H4 (cell line): Measurements from ENCODE around the gene CCL13. TPM values are rescaled to one million over a fixed set of nuclear protein-coding genes. Genes with fewer than 3 reads are reported as not detected.

ENCODE experiments used
- DNase-seq: peaks from one replicate; pipeline ENCODE4 v3.0.0-alpha.2; 2015; ENCODE audit warnings: low spot score
- total RNA-seq: library from RNA; depleted of rRNA; stranded (reverse); fragments of >200 nt; shearing (Covaris generic); gene quantifications from 2 replicates; pipeline ENCODE4 v1.2.3, GENCODE V29; 2014

Gene CCL13
- total RNA-seq, 1 experiment from 2014 or later, result not detected

DNA sequence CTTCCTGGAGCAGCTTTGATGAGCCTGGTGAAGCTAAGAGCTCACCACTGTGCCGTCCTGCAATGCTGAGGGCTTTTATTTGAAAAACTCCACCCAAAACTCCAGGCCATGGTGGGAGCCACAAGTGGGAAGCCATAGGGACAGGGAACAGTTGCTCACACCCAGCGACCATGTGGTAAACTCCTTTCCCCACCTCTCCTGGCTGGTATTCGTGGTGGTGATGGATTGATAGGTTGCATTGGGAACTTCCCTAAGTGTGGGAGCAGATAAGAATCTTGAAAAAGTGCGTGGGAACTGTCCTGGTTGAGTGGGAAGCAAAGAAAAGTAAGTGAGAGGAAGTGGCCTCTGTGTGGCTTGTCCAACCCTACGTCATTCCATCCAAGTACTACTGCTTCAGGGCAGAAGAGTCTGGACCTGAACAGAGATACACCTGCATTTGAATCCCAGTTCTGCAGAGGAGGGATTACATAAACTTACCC is 6.9 kb downstream of the CCL13 start, which contains the start of gene CCL1:
TSS of gene CCL1 (minus strand) at position 51 of the 479 bp plus-strand sequence. CDS start 72 bp downstream, outside the sequence.
- no peak for DNase-seq

DNA sequence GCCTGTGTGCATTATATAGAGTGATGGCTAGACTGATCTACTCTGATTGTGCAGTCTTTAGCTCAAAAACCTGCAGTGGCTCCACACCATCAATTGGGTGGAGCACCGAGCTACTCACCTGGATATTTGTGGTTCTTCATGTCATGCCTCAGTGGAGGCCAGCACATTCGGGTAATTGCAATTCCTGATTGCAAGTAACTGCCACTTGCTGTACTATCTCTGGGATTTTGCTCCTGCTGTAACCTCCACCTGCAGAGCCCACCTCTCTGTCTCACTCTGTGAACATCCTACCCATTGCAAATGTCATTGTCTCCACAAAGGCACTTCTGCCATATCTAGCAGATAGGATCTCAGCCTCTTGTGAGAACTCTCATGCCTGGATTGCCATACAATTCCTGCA is 8.5 kb downstream of the CCL13 start:
- no peak for DNase-seq

DNA sequence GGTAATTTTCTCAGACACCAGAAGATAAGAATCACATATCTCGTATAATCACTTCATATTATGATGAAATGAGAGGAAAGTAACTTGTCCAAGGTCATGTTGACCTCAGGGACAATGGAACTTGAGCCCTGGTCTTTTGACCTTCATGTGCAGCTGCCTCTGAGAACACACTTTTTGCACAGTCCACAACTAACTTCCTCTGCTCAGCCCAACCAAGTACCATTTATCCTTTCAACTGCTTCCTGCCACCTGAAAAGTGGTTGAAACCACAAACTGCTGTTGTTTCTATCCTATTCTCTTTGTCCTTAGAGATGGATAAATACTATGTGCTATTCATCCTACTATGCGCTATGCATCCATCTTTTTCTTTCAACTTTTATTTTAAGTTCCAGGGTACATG is 9.1 kb downstream of the CCL13 start:
- no peak for DNase-seq

DNA sequence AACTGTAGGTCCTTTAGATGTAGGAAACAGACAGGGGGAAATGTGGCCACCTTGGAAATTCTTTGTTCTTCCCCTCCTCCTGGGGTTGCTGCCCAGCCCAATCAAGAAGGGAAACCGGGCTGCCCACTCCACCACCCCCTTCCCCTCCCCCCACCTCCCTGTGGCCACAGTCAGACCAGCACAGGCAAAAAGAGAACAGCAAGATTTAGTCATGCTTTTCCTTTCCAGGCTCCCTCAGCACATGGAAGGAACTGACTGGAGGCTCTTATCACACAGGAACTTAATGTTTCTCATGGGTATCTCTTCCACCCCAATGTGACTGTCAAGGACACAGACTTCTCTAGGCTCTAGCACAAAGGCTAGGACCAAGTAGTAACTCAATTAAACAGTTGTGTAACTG is 9.7 kb downstream of the CCL13 start:
- DNase-seq, result no peak

DNA sequence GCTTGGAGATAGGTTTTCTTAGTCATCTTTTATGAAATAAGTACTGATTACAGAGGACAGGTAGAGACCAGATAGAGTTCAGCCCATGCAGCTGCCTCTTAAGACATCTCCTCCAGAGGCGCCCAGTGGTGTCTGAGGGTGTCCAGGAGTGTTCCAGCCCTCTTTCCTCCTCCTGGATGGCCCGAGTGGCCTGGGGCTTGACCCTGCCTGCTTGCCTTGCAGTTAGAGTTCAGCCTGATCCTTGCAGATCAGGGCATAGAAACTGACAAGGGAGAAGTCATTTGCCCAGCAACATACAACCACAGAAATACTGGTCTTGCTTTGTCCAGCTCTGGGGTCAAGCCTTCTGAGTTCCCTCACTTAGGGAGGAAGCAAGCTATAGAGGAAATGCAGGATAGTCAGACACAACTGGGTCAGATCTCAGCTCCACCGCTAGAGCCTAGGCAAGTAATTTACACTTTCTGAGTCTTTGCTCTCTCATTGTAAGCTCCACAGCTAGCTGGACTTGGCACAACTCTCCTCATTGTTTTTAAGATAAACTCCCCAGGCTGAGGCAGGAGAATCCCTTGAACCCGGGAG is 10.3 kb downstream of the CCL13 start:
- DNase-seq, result no peak

DNA sequence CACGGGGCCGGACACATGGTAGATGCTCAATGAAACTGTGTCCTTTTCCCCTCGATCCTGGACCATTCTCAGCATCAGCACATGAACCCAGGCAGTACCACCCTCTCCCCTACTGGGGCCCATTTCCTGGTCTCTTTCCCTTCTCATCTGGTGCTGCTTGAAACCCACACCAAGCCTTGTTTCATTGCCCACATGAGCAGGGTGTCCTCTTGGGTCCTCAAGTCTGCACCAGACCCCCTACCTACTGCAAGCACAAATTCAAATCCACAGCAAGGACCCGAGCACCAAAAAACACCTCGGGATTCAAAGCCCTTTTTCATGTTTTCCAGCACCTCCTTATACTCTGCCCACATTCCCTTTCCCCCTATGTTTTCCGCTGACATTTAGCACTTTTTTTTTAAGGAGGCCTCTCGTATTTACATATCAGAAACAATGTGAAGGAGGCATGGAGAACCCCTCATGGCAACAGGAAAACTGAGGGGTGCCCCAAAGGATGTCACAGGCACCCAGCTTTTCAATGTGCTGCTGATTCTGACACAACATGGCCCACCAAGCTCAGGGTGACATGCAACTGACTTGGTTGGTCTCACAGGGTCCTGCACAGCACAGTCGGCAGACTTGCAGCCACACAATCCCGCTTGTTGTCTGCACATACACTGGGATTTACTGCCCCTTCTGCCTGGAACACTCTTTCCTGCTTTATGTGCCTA is 11.4 kb downstream of the CCL13 start:
- no peak for DNase-seq

DNA sequence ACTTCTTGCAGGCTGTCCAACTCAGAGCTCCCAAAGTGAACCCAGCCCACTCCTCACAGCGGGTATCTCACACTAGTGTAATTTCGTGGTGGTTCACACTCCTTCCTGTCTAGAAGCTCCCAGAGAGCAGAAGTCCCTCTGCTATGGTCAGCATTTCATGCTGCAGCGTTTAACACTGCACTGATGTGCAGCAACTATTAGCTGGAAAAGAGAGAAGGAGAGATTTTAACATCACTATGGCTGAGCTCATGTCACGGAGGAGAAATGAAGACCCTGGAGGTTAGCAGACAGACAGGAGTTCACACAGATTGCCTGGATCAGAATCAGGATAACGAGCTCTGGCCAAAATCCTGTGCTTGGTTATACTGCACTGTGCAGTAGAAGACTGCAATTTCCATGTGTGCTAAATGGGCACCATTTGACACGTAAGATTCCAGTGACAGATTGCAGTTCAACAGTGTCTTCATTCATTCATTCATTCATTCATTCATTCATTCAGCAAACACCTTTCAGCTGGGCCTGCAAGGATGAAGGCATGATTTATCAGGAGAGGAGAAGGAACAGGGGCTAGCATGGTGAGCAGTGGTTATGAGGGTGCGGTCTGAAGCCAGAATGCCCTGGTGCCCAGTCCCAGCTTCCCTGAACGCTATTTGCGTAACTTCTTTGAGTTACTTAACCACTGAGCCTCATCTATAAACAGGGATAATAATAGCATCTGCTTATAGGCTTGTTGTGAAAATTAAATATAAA is 12.1 kb downstream of the CCL13 start:
- DNase-seq, result no peak

DNA sequence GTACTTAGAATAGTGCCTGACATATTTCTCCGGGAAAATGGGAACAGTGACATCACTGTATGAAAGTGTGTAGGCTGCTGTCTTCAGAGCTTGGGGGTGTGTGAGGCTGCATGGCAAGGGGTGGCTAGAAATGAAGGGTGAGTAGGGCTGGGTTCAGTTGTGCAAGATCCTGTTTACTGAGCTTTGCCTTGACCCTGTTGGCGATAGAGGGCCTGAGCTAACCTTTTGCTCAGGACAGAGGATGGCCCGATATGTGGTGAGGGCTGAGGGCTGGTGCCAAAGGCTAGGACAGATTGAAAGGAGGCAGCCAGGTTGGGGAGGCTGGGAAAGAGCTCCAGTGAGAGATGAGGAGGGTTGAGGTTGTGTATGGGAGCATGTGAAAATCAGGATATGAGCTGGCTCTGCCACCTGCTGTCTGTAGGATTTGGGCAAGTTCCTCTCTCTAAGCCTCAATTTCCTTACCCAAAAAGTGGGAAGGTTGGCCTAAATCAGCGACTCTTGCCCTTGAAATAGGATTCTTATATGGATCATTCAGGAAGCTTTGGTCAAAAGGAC is 12.7 kb downstream of the CCL13 start:
- DNase-seq, result no peak

- DNase-seq, result no peak
These were observed 13.3 kb downstream of the CCL13 start for GRCh38 chr17:34369571-34369970.

DNA sequence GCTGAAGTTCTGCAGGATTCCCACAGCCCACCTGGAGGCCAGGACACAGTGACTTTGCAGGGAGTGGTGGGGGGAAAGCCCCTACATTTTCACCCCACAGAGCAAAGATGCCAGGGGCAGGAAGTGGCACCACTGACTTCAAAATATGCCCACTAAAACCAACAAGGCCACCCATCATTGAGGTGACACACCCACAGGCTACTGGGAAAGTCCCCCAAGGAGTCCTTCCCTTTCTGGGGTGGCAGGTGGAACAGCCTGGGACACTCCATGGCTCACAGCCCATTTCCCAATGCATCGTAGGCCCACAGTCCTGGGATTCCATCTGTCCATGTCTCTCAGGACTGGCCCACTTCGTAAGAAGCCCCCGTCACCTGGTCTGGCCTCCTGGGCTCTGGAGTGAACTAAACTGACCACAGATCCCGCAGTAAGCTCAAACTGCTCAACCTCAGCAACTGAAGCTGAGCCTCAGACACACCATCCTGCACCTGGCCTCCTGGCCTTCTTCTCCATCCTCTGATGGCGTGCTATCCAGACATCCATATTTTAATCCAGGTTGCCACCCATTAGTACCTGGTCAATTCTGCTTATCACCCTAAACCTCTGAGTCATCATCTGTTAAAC is 14.2 kb downstream of the CCL13 start:
- no peak for DNase-seq

DNA sequence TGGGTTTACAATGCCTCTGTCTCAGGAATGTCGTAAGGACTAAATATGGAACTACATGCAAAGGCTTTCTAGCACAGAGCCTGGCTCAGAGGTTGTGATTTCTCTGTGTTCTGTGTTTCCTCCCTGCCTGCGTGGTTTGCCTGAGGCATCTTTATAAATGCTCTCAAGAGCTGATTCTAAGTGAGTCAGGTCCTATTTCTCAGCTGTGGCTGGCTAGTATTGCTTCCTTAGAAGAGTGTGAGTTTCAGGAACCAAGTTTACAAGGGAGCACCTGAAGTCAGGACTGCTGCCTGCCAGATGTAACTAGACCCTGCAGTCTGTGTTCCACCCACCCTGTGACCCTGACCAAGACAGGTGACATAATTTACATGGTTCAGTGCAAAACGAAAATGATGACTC is 14.7 kb downstream of the CCL13 start:
- peak; percentile 49 for DNase-seq

GRCh38 chr17:34371405-34372100 is 15.3 kb downstream of the CCL13 start:
- DNase-seq, result no peak

DNA sequence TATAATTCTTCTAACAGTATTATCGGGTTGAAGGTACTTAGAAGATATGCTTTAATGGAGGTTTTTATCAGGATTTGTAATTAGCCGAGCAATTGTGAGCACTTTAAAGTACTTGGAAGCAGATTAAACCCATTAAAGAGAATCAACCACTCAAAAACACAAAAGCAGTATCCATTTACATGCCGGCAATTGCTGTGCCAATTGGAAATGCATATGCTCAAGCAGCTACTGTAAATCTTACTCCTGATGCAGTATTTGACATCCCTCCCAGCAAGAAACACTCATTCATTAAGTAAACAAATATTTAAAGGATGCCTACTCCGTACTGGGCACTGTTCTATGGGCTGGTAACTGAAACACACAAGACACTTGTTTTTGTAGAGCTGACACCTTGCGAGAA is 18.2 kb downstream of the CCL13 start:
- DNase-seq, result no peak

GRCh38 chr17:34375426-34375997 is 19.2 kb downstream of the CCL13 start:
- DNase-seq, result no peak

DNA sequence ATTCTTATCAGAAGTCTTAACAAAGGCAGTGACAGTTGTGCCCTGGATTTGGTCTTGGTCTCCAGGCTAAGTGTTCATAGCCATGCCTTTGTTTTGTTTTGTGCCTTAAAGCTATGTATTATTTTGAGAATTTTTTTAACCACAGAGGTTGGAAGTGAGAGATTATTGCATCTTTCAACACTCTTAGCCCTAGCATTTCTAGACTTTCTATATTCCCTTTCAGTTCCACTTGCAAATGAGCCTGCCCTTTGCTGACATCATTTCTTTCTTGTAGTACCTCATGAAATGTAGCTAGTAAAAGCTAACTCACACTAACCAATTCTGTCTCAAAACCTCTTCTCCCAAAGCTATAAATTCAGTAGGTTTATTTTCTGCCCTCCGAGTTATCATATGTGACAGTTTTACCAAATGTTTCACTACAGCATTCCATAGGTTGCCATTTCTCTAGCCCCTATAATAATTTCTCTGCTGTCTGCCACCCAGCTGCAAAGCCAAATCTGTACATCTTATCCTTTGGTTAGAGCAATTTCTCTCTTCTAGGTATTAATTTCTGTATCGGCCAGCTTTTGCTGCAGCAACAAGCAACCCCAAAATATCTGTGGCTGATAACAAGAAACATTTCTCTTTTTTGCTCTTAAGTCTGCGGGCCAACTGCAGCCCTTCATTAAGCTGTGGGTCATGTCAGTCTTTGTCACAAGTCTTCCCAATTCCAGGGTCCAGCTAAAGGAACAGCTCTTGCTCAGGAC is 21.0 kb downstream of the CCL13 start:
- DNase-seq, result no peak

DNA sequence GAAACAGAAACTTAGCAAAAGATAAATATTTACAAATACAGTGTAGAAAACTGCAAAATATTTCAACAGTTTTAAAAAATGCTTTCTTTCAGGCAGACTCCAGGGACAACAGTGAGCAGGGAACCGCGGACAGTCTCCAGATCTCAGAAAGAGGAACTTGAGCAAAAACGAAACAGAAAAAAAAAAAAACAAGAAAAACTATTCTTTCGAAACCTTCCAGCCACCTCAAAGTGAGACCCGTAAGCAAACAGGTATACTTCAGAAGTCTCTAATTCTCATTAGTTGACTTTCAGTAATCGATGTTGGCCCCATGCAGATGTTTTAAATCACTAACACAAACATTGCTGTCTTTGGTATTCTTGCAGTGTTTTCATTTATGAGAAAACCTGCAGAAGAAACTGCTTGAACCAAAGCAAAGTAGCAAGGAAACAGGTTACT is 22.4 kb downstream of the CCL13 start:
- no peak for DNase-seq

GRCh38 chr17:34379868-34380267 is 23.6 kb downstream of the CCL13 start:
- no peak for DNase-seq

DNA sequence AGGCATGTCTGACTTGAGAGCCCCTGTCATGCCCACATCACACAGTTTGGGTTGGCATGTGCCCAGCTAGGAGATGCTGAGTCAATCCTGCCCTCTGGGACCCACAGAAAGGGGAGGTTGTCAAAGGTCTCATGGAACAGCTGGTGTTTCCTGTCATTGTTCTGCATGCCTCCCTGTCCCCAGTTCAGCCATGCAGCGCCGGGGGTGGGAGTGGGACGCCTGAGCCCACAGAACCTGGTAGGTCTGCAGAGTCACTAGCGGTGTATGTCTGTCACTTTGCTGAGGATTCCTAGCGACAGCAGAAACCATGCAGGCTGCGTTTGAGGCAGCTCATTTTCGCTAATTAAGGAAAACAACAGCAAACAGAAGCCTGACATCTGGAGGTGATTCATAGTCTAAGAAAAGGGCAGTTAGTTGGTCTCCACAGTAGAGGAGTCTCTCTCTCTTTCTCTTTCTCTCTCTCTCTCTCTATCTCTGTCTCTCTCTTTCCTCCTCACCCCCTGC is 26.4 kb downstream of the CCL13 start:
- peak; percentile 33 for DNase-seq

GRCh38 chr17:34383216-34383615 is 26.9 kb downstream of the CCL13 start:
- DNase-seq, result no peak

- no peak for DNase-seq
These were observed 28.0 kb downstream of the CCL13 start for GRCh38 chr17:34384271-34384670.
